A673 (cell line): ENCODE data around the gene VAV2. TPM values are rescaled to one million over a fixed set of nuclear protein-coding genes. Genes with fewer than 3 reads are reported as not detected.

Experiments used
- BruUV-seq: library from RNA; stranded (reverse); fragments of 400-500 nt; replicated peaks from 2 replicates; lab custom pipeline; 2021; lab: Mats Ljungman, UMichigan
- CTCF ChIA-PET: fragments of 300-600 bp; sonication (Branson Sonifier 250); formaldehyde crosslinking; loops from one replicate; lab custom pipeline; 2022; ENCODE audit warnings: antibody characterized with exemption; lab: Charles Lee
- POLR2A ChIA-PET: fragments of 300-600 bp; sonication (Branson Sonifier 250); formaldehyde crosslinking; loops from one replicate; lab custom pipeline; 2022; ENCODE audit warnings: antibody characterized with exemption; ENCODE audit not compliant: low non-redundant PET; lab: Charles Lee
- DNase-seq: peaks from one replicate; pipeline ENCODE4 v3.0.0-alpha.2; 2015; ENCODE audit warnings: low spot score
- H3K27ac ChIP-seq: fragments of 200-600 bp; sonication (generic); 2 replicates; pipeline ENCODE4 v1.5.1; 2016; ENCODE audit warnings: mixed run types, low read depth, mild to moderate bottlenecking, mixed read lengths, antibody characterized with exemption, low read length; ENCODE audit not compliant: poor library complexity, severe bottlenecking
- H3K27me3 ChIP-seq: fragments of 200-600 bp; sonication (generic); replicated peaks from 2 replicates; pipeline ENCODE4 v1.6.1; 2017; ENCODE audit warnings: mixed run types, low read depth, mild to moderate bottlenecking, mixed read lengths, antibody characterized with exemption, low read length; ENCODE audit not compliant: insufficient read depth, poor library complexity
- H3K36me3 ChIP-seq: fragments of 200-600 bp; sonication (generic); 2 replicates; pipeline ENCODE4 v1.6.1; 2016; ENCODE audit warnings: mixed run types, mild to moderate bottlenecking, mixed read lengths, antibody characterized with exemption, low read length; ENCODE audit not compliant: insufficient read depth, poor library complexity, severe bottlenecking
- H3K4me1 ChIP-seq: fragments of 200-600 bp; sonication (generic); 2 replicates; pipeline ENCODE4 v1.6.1; 2017; ENCODE audit warnings: mixed run types, mild to moderate bottlenecking, mixed read lengths, antibody characterized with exemption, low read length; ENCODE audit not compliant: insufficient read depth, poor library complexity, severe bottlenecking
- H3K4me3 ChIP-seq: fragments of 200-600 bp; sonication (generic); 2 replicates; pipeline ENCODE4 v1.5.1; 2016; ENCODE audit warnings: low read depth, mixed run types, mild to moderate bottlenecking, mixed read lengths, low read length; ENCODE audit not compliant: poor library complexity, severe bottlenecking
- H3K9me3 ChIP-seq: fragments of 200-600 bp; sonication (generic); 2 replicates; pipeline ENCODE4 v1.6.1; 2016; ENCODE audit warnings: mixed run types, low read depth, mild to moderate bottlenecking, mixed read lengths, antibody characterized with exemption, low read length; ENCODE audit not compliant: poor library complexity, severe bottlenecking
- EZH2 ChIP-seq: fragments of 200-600 bp; sonication (generic); IDR thresholded peaks from 2 replicates; pipeline ENCODE4 v1.6.1; 2017; ENCODE audit warnings: borderline replicate concordance, low read depth, mild to moderate bottlenecking, mixed read lengths, antibody characterized with exemption, low read length; ENCODE audit not compliant: poor library complexity, severe bottlenecking
- intact Hi-C: fragments of 100-400 bp; cut with micrococcal nuclease; formaldehyde crosslinking; loops from one replicate; pipeline ENCODE4 v1.10.0; 2022; ENCODE audit not compliant: unreplicated experiment
- total RNA-seq: library from RNA; stranded (reverse); gene quantifications from 2 replicates; pipeline ENCODE4 v1.2.3, GENCODE V29; 2021
- TF ChIP-seq, protein P1 (sequence below): fragments of 300-800, 200-600 bp; sonication (generic); conservative IDR thresholded peaks from 2 replicates; pipeline ENCODE4 v1.5.1; 2017; ENCODE audit warnings: low read depth, mild to moderate bottlenecking, antibody characterized with exemption, low read length, moderate library complexity, mixed read lengths

VAV2 gene
- total RNA-seq, 1 experiment from 2014 or later: 16.4 TPM

DNA sequence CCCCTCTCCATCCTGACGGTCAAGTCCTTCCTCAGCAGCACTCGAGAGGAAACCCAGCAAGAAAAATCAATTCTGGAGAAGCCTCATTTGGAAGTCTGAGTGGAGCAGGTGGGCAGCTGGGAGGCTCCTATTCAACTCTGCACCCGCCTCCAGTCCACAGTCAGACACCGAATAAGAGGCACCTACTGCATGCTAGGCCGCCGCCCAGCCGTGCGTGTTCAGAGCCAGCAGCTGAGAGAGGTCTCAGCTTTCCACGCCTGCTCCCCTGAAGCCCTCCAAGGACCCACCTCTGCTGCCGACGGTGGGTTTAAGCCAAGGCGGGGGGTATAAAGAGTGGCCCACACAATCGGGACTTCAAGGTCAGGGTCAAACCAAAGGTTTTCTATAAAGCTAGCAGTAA, 41.9 kb downstream of the VAV2 start:
- no peak for TF ChIP-seq EZH2
- TF ChIP-seq, protein P1, sequence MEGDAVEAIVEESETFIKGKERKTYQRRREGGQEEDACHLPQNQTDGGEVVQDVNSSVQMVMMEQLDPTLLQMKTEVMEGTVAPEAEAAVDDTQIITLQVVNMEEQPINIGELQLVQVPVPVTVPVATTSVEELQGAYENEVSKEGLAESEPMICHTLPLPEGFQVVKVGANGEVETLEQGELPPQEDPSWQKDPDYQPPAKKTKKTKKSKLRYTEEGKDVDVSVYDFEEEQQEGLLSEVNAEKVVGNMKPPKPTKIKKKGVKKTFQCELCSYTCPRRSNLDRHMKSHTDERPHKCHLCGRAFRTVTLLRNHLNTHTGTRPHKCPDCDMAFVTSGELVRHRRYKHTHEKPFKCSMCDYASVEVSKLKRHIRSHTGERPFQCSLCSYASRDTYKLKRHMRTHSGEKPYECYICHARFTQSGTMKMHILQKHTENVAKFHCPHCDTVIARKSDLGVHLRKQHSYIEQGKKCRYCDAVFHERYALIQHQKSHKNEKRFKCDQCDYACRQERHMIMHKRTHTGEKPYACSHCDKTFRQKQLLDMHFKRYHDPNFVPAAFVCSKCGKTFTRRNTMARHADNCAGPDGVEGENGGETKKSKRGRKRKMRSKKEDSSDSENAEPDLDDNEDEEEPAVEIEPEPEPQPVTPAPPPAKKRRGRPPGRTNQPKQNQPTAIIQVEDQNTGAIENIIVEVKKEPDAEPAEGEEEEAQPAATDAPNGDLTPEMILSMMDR: no peak
- CTCF ChIA-PET: no interaction called here
- no peaks in the 10 kb centered on the region for H3K36me3 ChIP-seq
- no peaks in the 10 kb centered on the region for H3K27me3 ChIP-seq
- POLR2A ChIA-PET: no interaction called here
- intact Hi-C loops: no loop called here
- H3K4me1 ChIP-seq: peaks cover 5% of the 10 kb centered on the region
- DNase-seq: no peak
- H3K27ac ChIP-seq: no peak overlapping the region
- H3K4me3 ChIP-seq: no peak overlapping the region
- no peaks in the 10 kb centered on the region for H3K9me3 ChIP-seq
- BruUV-seq: no TSS peak

DNA sequence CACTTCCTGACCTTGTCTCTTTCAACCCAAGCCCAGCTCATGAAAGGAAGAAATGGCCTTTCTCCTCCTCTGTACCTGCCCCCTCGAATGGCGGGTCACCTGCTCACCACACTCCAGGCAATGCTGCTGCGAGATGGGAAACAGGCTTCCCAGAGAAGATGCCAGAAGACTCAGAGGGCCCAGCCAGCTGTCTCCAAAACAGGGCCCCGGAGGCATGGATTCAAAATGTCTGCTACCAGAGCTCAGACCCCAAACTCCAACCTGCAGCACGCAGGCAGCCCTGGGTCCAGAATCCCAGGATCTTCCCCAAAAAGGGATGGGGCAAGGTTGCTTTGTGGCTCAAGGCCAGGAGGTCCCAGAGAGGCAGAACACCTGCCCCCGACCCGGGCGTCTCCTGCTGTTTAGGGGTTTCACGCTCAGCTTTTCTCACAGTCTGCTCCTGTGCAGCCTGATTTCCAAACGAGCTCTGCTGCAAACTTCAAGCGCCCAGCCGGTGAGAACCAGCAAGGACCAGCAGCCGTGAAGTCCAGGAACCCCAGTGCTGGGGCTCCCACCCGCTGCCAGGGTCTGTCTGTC, 42.5 kb downstream of the VAV2 start:
- H3K27ac ChIP-seq: no peak overlapping the region
- H3K36me3 ChIP-seq: no peaks in the 10 kb centered on the region
- no peaks in the 10 kb centered on the region for H3K4me1 ChIP-seq
- no TSS peak for BruUV-seq
- H3K9me3 ChIP-seq: no peaks in the 10 kb centered on the region
- DNase-seq: no peak
- no peak overlapping the region for H3K4me3 ChIP-seq
- TF ChIP-seq EZH2: no peak
- TF ChIP-seq, protein P1: no peak
- ChIA-PET POLR2A (no interaction called here), CTCF (no interaction called here)
- H3K27me3 ChIP-seq: no peaks in the 10 kb centered on the region
- intact Hi-C loops: no loop called here

DNA sequence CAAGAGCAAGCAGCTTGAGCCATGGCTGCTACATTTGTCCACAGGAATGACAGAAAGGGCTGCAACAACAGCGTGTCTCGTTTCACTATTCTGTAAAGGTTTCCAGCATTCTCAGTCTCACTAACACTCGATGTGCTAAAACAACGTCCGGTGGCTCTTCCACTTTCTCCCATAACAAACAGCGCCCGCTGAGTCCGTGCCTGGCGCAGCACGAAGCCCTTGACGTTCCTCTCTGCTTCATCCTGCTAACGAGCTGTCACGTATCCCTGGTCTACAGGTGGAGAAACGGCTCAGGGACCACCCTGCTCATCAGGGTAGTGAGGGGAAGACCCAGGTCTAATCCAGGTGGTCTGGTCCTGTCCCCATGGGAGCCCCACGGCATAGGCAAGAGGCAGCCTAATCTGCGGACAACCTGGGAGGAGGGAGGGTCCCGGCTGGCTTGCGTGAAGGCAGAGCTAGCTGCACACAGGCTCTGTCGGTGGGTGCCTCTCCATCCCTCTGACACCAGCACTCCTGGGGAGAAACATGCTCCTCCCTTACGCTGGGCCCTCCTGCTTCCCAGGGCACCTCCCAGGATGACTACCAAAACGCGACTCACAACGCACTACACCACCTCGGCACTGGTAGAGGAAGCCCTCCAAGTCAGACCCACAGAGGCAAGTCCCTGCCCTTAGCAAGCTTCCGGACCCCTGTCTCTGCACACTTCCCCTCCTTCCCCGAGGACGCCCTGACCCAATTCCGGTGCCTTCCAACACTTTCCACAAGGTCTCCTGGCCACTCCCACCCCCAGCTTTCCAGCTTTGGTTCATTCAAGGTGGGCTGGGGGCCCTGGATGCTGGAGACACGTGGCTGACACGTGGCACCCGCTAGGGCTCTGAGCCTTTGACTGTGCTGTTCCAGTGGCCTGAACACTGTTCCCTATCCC, 43.3 kb downstream of the VAV2 start:
- no peak for DNase-seq
- no peaks in the 10 kb centered on the region for H3K4me1 ChIP-seq
- no peaks in the 10 kb centered on the region for H3K9me3 ChIP-seq
- BruUV-seq: no TSS peak
- ChIA-PET POLR2A (no interaction called here), CTCF (no interaction called here)
- no peaks in the 10 kb centered on the region for H3K27me3 ChIP-seq
- no peak overlapping the region for H3K27ac ChIP-seq
- intact Hi-C loops: no loop called here
- H3K4me3 ChIP-seq: no peak overlapping the region
- H3K36me3 ChIP-seq: no peaks in the 10 kb centered on the region
- TF ChIP-seq EZH2: no peak
- TF ChIP-seq, protein P1: no peak
